A673 (cell line): ENCODE measurements around the gene ADA. TPM values are rescaled to one million over a fixed set of nuclear protein-coding genes. Genes with fewer than 3 reads are reported as not detected.

Experiments
- BruUV-seq: library from RNA; stranded (reverse); fragments of 400-500 nt; replicated peaks from 2 replicates; lab custom pipeline; 2021; lab: Mats Ljungman, UMichigan
- CTCF ChIA-PET: fragments of 300-600 bp; sonication (Branson Sonifier 250); formaldehyde crosslinking; loops from one replicate; lab custom pipeline; 2022; ENCODE audit warnings: antibody characterized with exemption; lab: Charles Lee
- POLR2A ChIA-PET: fragments of 300-600 bp; sonication (Branson Sonifier 250); formaldehyde crosslinking; loops from one replicate; lab custom pipeline; 2022; ENCODE audit warnings: antibody characterized with exemption; ENCODE audit not compliant: low non-redundant PET; lab: Charles Lee
- DNase-seq: peaks from one replicate; pipeline ENCODE4 v3.0.0-alpha.2; 2015; ENCODE audit warnings: low spot score
- H3K27ac ChIP-seq: fragments of 200-600 bp; sonication (generic); 2 replicates; pipeline ENCODE4 v1.5.1; 2016; ENCODE audit warnings: mixed run types, low read depth, mild to moderate bottlenecking, mixed read lengths, antibody characterized with exemption, low read length; ENCODE audit not compliant: poor library complexity, severe bottlenecking
- H3K27me3 ChIP-seq: fragments of 200-600 bp; sonication (generic); replicated peaks from 2 replicates; pipeline ENCODE4 v1.6.1; 2017; ENCODE audit warnings: mixed run types, low read depth, mild to moderate bottlenecking, mixed read lengths, antibody characterized with exemption, low read length; ENCODE audit not compliant: insufficient read depth, poor library complexity
- H3K36me3 ChIP-seq: fragments of 200-600 bp; sonication (generic); 2 replicates; pipeline ENCODE4 v1.6.1; 2016; ENCODE audit warnings: mixed run types, mild to moderate bottlenecking, mixed read lengths, antibody characterized with exemption, low read length; ENCODE audit not compliant: insufficient read depth, poor library complexity, severe bottlenecking
- H3K4me1 ChIP-seq: fragments of 200-600 bp; sonication (generic); 2 replicates; pipeline ENCODE4 v1.6.1; 2017; ENCODE audit warnings: mixed run types, mild to moderate bottlenecking, mixed read lengths, antibody characterized with exemption, low read length; ENCODE audit not compliant: insufficient read depth, poor library complexity, severe bottlenecking
- H3K4me3 ChIP-seq: fragments of 200-600 bp; sonication (generic); 2 replicates; pipeline ENCODE4 v1.5.1; 2016; ENCODE audit warnings: low read depth, mixed run types, mild to moderate bottlenecking, mixed read lengths, low read length; ENCODE audit not compliant: poor library complexity, severe bottlenecking
- H3K9me3 ChIP-seq: fragments of 200-600 bp; sonication (generic); 2 replicates; pipeline ENCODE4 v1.6.1; 2016; ENCODE audit warnings: mixed run types, low read depth, mild to moderate bottlenecking, mixed read lengths, antibody characterized with exemption, low read length; ENCODE audit not compliant: poor library complexity, severe bottlenecking
- EZH2 ChIP-seq: fragments of 200-600 bp; sonication (generic); IDR thresholded peaks from 2 replicates; pipeline ENCODE4 v1.6.1; 2017; ENCODE audit warnings: borderline replicate concordance, low read depth, mild to moderate bottlenecking, mixed read lengths, antibody characterized with exemption, low read length; ENCODE audit not compliant: poor library complexity, severe bottlenecking
- intact Hi-C: fragments of 100-400 bp; cut with micrococcal nuclease; formaldehyde crosslinking; loops from one replicate; pipeline ENCODE4 v1.10.0; 2022; ENCODE audit not compliant: unreplicated experiment
- total RNA-seq: library from RNA; stranded (reverse); gene quantifications from 2 replicates; pipeline ENCODE4 v1.2.3, GENCODE V29; 2021
- TF ChIP-seq, protein P1 (sequence below): fragments of 300-800, 200-600 bp; sonication (generic); conservative IDR thresholded peaks from 2 replicates; pipeline ENCODE4 v1.5.1; 2017; ENCODE audit warnings: low read depth, mild to moderate bottlenecking, antibody characterized with exemption, low read length, moderate library complexity, mixed read lengths

Gene ADA
- total RNA-seq, 1 experiment from 2014 or later = 19.3 TPM

DNA sequence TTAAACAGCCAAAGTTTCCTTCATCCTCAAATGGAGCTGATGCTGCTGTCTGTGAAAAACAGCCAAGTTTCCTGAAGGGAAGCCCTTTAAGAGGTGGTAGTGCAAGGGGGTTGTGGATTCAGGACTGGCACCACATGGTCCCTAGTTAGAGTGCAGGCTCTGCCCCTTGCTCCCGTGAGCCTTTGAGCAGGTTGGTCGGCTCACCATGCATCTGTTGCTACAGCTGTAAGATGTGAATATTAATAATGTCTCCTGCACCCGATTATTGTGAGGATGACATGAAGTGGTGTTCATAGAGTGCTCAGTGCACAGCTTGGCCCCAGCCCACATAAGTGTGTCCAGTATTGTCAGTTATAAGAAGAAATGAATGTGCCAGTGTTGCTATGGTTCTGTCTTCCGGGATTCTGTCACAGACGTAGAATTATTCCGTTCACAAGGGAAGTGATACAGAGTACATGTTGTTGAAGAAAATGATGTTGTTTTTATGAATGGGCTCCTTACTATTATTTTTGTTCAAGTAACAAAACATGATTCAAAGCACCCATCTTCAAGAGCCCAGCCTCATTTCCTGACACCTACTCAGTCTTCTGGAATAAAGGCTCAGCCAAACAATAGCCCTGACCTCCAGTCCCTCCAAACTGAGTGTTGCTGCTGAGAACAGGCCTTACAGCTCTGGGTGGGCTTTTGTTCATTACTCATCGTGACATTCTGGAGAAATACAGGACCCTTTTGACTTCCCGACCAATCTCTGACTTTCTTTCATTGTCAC lies 72.0 kb downstream of the ADA start:
- ChIA-PET POLR2A (no interaction called here), CTCF (no interaction called here)
- TF ChIP-seq, protein P1, sequence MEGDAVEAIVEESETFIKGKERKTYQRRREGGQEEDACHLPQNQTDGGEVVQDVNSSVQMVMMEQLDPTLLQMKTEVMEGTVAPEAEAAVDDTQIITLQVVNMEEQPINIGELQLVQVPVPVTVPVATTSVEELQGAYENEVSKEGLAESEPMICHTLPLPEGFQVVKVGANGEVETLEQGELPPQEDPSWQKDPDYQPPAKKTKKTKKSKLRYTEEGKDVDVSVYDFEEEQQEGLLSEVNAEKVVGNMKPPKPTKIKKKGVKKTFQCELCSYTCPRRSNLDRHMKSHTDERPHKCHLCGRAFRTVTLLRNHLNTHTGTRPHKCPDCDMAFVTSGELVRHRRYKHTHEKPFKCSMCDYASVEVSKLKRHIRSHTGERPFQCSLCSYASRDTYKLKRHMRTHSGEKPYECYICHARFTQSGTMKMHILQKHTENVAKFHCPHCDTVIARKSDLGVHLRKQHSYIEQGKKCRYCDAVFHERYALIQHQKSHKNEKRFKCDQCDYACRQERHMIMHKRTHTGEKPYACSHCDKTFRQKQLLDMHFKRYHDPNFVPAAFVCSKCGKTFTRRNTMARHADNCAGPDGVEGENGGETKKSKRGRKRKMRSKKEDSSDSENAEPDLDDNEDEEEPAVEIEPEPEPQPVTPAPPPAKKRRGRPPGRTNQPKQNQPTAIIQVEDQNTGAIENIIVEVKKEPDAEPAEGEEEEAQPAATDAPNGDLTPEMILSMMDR = no peak
- TF ChIP-seq EZH2 = no peak
- Histone ChIP-seq H3K9me3 (no peaks in the 10 kb centered on the region), H3K4me1 (peaks cover 42% of the 10 kb centered on the region), H3K4me3 (no peak overlapping the region), H3K27ac (no peak overlapping the region), H3K36me3 (no peaks in the 10 kb centered on the region), H3K27me3 (no peaks in the 10 kb centered on the region)
- no peak for DNase-seq
- intact Hi-C loops = no loop called here
- BruUV-seq = no TSS peak

DNA sequence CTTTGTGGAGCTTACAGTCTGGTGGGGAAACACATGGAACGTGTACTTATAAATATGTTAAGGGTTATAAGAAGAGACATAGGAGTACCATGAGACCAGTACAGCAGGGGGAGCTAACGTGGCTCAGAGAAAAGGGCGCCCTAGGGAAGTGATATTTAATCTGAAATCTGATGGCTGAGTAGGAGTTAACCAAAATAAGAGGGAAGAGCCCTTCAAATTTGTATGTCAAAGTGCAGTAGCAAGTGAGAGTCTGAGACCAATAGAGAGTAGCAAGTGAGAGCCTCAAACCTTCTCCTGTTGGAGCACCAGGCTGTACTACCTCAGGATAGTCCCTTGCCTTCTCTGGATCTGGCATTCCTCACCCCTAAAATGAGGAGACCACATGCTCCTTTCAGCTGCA lies 75.2 kb downstream of the ADA start:
- H3K27me3 ChIP-seq = no peaks in the 10 kb centered on the region
- BruUV-seq = no TSS peak
- H3K27ac ChIP-seq = no peak overlapping the region
- intact Hi-C loops = no loop called here
- peaks cover 44% of the 10 kb centered on the region for H3K4me1 ChIP-seq
- no peak for TF ChIP-seq EZH2
- TF ChIP-seq, protein P1 = peak; percentile 62
- DNase-seq = peak; percentile 72
- H3K36me3 ChIP-seq = no peaks in the 10 kb centered on the region
- H3K4me3 ChIP-seq = no peak overlapping the region
- ChIA-PET CTCF (no interaction called here), POLR2A (no interaction called here)
- no peaks in the 10 kb centered on the region for H3K9me3 ChIP-seq

DNA sequence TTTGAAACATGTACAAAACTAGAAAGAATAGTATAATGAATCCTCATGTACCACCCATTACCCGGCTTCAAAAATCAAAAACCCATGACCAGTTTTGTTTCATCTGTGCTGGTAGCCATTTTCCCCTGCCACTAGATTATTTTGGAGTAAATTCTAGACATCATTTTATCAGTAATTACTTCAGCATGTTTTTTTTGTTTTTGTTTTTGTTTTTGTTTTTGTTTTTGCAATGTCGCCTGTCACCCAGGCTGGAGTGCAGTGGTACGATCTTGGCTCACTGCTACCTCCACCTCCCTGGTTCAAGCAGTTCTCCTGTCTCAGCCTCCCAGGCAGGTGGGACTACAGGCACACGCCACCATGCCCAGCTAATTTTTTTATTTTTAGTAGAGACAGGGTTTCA lies 77.1 kb downstream of the ADA start:
- Histone ChIP-seq H3K4me1 (peaks cover 35% of the 10 kb centered on the region), H3K4me3 (no peak overlapping the region), H3K36me3 (no peaks in the 10 kb centered on the region), H3K27ac (no peak overlapping the region), H3K9me3 (no peaks in the 10 kb centered on the region), H3K27me3 (no peaks in the 10 kb centered on the region)
- ChIA-PET CTCF (no interaction called here), POLR2A (no interaction called here)
- TF ChIP-seq, protein P1 = no peak
- no peak for TF ChIP-seq EZH2
- DNase-seq = no peak
- intact Hi-C loops = no loop called here
- BruUV-seq = no TSS peak
